Spleen (tissue), 11 donors: ENCODE results near the gene FYN. TPM values are rescaled to one million over a fixed set of nuclear protein-coding genes. Genes with fewer than 3 reads are reported as not detected.

ENCODE experiments used
- DNase-seq: peaks from one replicate; pipeline ENCODE4 v3.0.0-alpha.2; 2020
- H3K27ac ChIP-seq, 8 donors: fragments of 200-600 bp; sonication (generic) in 7 of 8; 1 replicate in 4 of 8; 2 replicates in 4 of 8; pipeline versions ENCODE4 v1.5.0 to v1.8.0; 2016 to 2021; ENCODE audit warnings: inconsistent platforms in 4 of 8, mild to moderate bottlenecking in 4 of 8, moderate library complexity in 1 of 8
- H3K27me3 ChIP-seq, 7 donors: fragments of 200-600 bp; sonication (generic) in 6 of 7; replicated peaks in 1 of 7; 1 replicate in 4 of 7; 2 replicates in 3 of 7; pipeline versions ENCODE4 v1.5.0 to v1.8.0; 2016 to 2021; ENCODE audit warnings: inconsistent platforms in 3 of 7, mild to moderate bottlenecking in 1 of 7
- H3K36me3 ChIP-seq, 6 donors: fragments of 200-600 bp; sonication (generic) in 5 of 6; 1 replicate in 4 of 6; 2 replicates in 2 of 6; pipeline versions ENCODE4 v1.5.0 to v1.8.0; 2016 to 2021; ENCODE audit warnings: inconsistent platforms in 2 of 6
- H3K4me1 ChIP-seq, 6 donors: fragments of 200-600 bp; sonication (generic) in 5 of 6; 1 replicate in 3 of 6; 2 replicates in 3 of 6; pipeline versions ENCODE4 v1.5.0 to v1.8.0; 2016 to 2021; ENCODE audit warnings: inconsistent platforms in 3 of 6
- H3K4me3 ChIP-seq, 8 donors: fragments of 200-600 bp; sonication (generic) in 7 of 8; 1 replicate in 4 of 8; 2 replicates in 4 of 8; pipeline versions ENCODE4 v1.5.0 to v1.8.0; 2016 to 2021; ENCODE audit warnings: inconsistent platforms in 4 of 8, mild to moderate bottlenecking in 4 of 8, moderate library complexity in 2 of 8
- H3K9me3 ChIP-seq, 8 donors: fragments of 200-600 bp; sonication (generic) in 7 of 8; 1 replicate in 4 of 8; 2 replicates in 4 of 8; pipeline versions ENCODE4 v1.5.0 to v1.8.0; 2016 to 2021; ENCODE audit warnings: inconsistent platforms in 4 of 8
- POLR2A ChIP-seq, 3 donors: fragments of 450-650 bp; IDR thresholded peaks; one replicate each; pipeline ENCODE4 v1.5.1; 2017; ENCODE audit warnings: antibody characterized with exemption in 3 of 3, mild to moderate bottlenecking in 1 of 3
- POLR2AphosphoS5 ChIP-seq, 3 donors: sonication (generic); formaldehyde crosslinking; IDR thresholded peaks; one replicate each; pipeline ENCODE4 v1.5.1; 2017; ENCODE audit warnings: antibody characterized with exemption in 3 of 3
- WGBS, 5 donors: extraction: QIAGEN DNeasy Blood & Tissue Kit in 3 of 5; methylation state at CpG; one replicate each; pipeline versions ENCODE4 v1.1.5 to v1.1.7; 2013 to 2018; 5-methylcytosine and 5-hydroxymethylcytosine counted together
- intact Hi-C: fragments of 100-400 bp; cut with DNase I; formaldehyde crosslinking; loops from one replicate; pipeline ENCODE4 v1.15.0; 2023; ENCODE audit warnings: low total_unique reads
- polyA plus RNA-seq, 3 donors: library from polyadenylated mRNA; stranded (reverse); fragments of 200-250 nt; gene quantifications; one replicate each; pipeline ENCODE4 v1.2.1, GENCODE V29; 2013
- total RNA-seq, 7 donors: library from RNA; depleted of rRNA in 3 of 7; stranded (reverse); fragments of >200 nt in 3 of 7; fragmentation: NEBNext Ultra II Directional in 4 of 7; extraction: Animal tissue kit (Norgen Biotek cat#: 25700) in 4 of 7; gene quantifications; one replicate each; pipeline versions ENCODE4 v1.1.0 to v1.2.1, GENCODE V29; 2016 to 2021
- TF ChIP-seq, protein P1 (sequence below), 11 experiments: fragments of 200-600 bp in 7 of 11; fragments of 450-650 bp in 4 of 11; sonication (generic) in 4 of 11; IDR thresholded peaks in 8 of 11; conservative IDR thresholded peaks in 3 of 11; 1 replicate in 7 of 11; 2 replicates in 4 of 11; pipeline versions ENCODE4 v1.4.0 to v1.8.0; 2016 to 2021; ENCODE audit warnings: antibody characterized with exemption in 11 of 11, inconsistent platforms in 4 of 11, mild to moderate bottlenecking in 1 of 11
- donor health status: healthy with polysubstance abuse.
- donor health status: DM: no; HTN: no; CAD: no; lungs with moderate emphysema.
- donor health status: DM: no; HTN: no; CAD: no.
- donor health status: Bipolar disorder and iron deficiency.
- donor health status: healthy.
- donor health status: DM: no; HTN: no; CAD: no.
- donor health status: DM: yes; HTN: yes; CAD: no.

FYN gene
- total and polyA plus RNA-seq, 10 donors: 56.6 to 409 (median 205) TPM

DNA sequence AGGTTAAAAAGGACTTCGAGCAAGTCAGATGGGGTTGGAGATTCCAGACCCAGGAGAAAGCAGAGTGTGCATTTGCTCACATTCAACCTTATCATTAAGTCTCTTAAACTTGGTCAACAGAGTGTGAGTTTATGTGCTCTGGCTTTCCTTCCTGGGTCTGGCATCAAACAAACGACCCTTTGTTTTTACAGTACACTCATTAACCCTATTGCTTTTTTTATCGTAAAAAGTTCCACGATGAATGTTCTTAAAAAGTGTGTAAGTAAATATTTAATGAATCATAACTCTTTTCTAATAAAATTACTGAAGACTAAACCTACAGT lies 2.5 kb downstream of the FYN start:
- Histone ChIP-seq H3K27ac (peak overlapping the region in 7 of 8 donors; percentile 6 to 94 (median 89)), H3K36me3 (no peaks in the 10 kb centered on the region), H3K4me3 (peak overlapping the region in 5 of 8 donors; percentile 83 to 93 (median 86)), H3K9me3 (no peaks in the 10 kb centered on the region), H3K27me3 (peaks cover 0 to 8% (median 0%) of the 10 kb centered on the region in 7 donors), H3K4me1 (peaks cover 21 to 87% (median 54%) of the 10 kb centered on the region in 6 donors)
- 49 to 58% (median 57%) methylated on average over 4 of the region's 4 CpGs for WGBS, 5 donors
- DNase-seq: no peak
- TF ChIP-seq POLR2AphosphoS5 (IDR thresholded peaks at IDR 0.05) (no peak), POLR2A (IDR thresholded peaks at IDR 0.05) (no peak)
- TF ChIP-seq, protein P1, sequence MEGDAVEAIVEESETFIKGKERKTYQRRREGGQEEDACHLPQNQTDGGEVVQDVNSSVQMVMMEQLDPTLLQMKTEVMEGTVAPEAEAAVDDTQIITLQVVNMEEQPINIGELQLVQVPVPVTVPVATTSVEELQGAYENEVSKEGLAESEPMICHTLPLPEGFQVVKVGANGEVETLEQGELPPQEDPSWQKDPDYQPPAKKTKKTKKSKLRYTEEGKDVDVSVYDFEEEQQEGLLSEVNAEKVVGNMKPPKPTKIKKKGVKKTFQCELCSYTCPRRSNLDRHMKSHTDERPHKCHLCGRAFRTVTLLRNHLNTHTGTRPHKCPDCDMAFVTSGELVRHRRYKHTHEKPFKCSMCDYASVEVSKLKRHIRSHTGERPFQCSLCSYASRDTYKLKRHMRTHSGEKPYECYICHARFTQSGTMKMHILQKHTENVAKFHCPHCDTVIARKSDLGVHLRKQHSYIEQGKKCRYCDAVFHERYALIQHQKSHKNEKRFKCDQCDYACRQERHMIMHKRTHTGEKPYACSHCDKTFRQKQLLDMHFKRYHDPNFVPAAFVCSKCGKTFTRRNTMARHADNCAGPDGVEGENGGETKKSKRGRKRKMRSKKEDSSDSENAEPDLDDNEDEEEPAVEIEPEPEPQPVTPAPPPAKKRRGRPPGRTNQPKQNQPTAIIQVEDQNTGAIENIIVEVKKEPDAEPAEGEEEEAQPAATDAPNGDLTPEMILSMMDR (IDR thresholded peaks at IDR 0.05 in 8 of 11, conservative IDR thresholded peaks at IDR 0.05 in 3 of 11): no peak
- intact Hi-C loops: loop anchor here (10.0 kb wide), 1 partner anchor 146 kb away; no protein-coding TSS in a partner anchor

DNA sequence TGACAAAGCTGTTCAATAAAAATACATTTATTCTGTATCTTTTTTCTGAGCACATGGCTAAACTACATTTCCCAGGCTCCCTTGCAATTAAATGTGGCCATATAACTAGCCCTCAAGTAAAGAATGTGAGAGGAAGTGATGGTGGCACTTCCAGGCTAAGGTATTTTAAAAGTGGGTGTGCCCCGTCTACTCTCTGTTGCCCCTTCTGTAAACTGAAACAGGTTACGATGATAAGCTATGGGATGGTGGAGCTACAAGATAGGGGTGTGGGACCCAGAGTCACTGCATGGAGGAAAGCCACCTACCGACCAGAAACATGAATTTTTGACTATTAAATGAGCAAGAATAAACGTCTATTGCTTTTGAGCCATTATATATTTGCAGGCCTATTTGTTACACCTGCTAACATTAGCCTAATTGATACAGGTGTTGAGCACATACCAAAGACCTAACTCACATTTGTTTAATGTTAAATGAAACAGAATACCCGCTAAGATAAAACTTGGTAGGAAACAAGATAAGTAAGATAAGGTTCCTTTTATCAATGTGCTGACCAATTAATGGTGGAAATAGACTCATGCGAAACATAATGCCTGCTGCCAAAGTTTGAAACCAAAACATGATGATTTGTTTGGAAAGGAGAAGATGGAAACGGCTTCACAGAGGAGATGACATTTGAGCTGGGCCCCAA lies 3.1 kb downstream of the FYN start:
- no peak for DNase-seq
- TF ChIP-seq POLR2AphosphoS5 (IDR thresholded peaks at IDR 0.05) (no peak), POLR2A (IDR thresholded peaks at IDR 0.05) (no peak)
- TF ChIP-seq, protein P1 (IDR thresholded peaks at IDR 0.05 in 8 of 11, conservative IDR thresholded peaks at IDR 0.05 in 3 of 11): no peak
- intact Hi-C loops: loop anchor here (10.0 kb wide), 1 partner anchor 145 kb away; no protein-coding TSS in a partner anchor
- Histone ChIP-seq H3K4me3 (peak overlapping the region in 4 of 8 donors; percentile 83 to 92 (median 86)), H3K27me3 (peaks cover 0 to 8% (median 0%) of the 10 kb centered on the region in 7 donors), H3K4me1 (peaks cover 21 to 92% (median 55%) of the 10 kb centered on the region in 6 donors), H3K27ac (peak overlapping the region in 6 of 8 donors; percentile 6 to 94 (median 90)), H3K36me3 (no peaks in the 10 kb centered on the region), H3K9me3 (no peaks in the 10 kb centered on the region)
- WGBS, 5 donors: 61 to 74% (median 70%) methylated on average over 7 of the region's 7 CpGs

DNA sequence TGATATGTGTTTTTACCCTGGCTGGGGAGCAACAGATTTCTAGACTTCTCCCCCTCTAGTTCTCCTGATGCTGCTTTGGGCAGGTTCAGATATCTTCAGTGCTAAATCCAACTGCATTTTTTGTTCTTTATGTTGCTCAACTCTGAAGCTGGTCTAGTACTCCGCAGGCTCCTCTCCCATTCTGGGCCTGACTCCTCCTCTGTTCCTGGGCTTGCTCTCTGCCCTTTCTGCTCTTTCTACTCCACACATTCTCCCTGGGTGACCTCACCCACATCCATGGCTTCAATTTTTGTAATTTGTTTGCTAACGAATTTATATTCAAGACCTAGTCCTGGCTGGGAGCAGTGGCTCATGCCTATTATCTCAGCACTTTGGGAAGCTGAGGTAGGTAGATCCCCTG lies 6.4 kb downstream of the FYN start:
- no peak overlapping the region for H3K27ac ChIP-seq
- TF ChIP-seq, protein P1 (IDR thresholded peaks at IDR 0.05 in 8 of 11, conservative IDR thresholded peaks at IDR 0.05 in 3 of 11): no peak
- TF ChIP-seq POLR2AphosphoS5 (IDR thresholded peaks at IDR 0.05) (no peak), POLR2A (IDR thresholded peaks at IDR 0.05) (no peak)
- DNase-seq: no peak
- peaks cover 17 to 100% (median 52%) of the 10 kb centered on the region in 6 donors for H3K4me1 ChIP-seq
- H3K9me3 ChIP-seq: no peaks in the 10 kb centered on the region
- H3K4me3 ChIP-seq: no peak overlapping the region
- H3K27me3 ChIP-seq: no peaks in the 10 kb centered on the region
- 90 to 93% (median 92%) methylated on average over 2 of the region's 2 CpGs for WGBS, 5 donors
- H3K36me3 ChIP-seq: peaks cover 0 to 5% (median 0%) of the 10 kb centered on the region in 6 donors
- intact Hi-C loops: no loop called here

DNA sequence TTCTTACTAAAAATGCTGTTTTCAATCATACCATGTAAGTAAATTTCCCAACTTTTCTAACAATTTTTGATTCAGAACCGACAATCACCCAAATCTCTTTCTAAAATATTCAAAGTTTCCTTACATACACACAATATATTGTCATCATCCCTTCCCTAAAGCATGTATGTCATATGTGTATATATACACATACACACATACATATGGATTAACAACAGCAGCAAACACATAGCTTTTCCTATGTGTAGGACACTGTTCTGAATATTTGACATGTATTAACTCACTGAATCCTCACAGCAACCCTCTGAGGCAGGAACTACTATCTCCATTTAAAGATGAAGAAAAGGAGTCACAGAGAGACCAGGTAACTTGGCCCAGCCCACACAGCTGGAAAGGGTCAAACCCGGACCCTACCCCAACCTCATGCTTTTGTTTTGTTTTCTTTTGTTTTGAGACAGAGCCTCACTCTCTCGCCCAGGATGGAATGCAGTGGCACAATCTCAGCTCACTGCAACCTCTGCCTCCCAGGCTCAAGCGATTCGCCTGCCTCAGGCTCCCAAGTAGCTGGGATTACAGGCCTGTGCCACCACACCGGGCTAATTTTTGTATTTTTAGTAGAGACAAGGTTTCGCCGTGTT lies 7.2 kb downstream of the FYN start:
- H3K27me3 ChIP-seq: no peaks in the 10 kb centered on the region
- H3K4me1 ChIP-seq: peaks cover 13 to 100% (median 46%) of the 10 kb centered on the region in 6 donors
- 82 to 92% (median 85%) methylated on average over 8 of the region's 8 CpGs for WGBS, 5 donors
- TF ChIP-seq POLR2AphosphoS5 (IDR thresholded peaks at IDR 0.05) (no peak), POLR2A (IDR thresholded peaks at IDR 0.05) (no peak)
- TF ChIP-seq, protein P1 (IDR thresholded peaks at IDR 0.05 in 8 of 11, conservative IDR thresholded peaks at IDR 0.05 in 3 of 11): no peak
- no peak for DNase-seq
- no peaks in the 10 kb centered on the region for H3K9me3 ChIP-seq
- no peak overlapping the region for H3K4me3 ChIP-seq
- intact Hi-C loops: no loop called here
- H3K27ac ChIP-seq: no peak overlapping the region
- H3K36me3 ChIP-seq: peaks cover 0 to 5% (median 0%) of the 10 kb centered on the region in 6 donors
